ENCODE measurements around the gene B4GALT2. TPM values are rescaled to one million over a fixed set of nuclear protein-coding genes. Genes with fewer than 3 reads are reported as not detected.

B4GALT2 gene
- total RNA-seq, 1 donor from 2014 or later = 61.7 TPM

DNA sequence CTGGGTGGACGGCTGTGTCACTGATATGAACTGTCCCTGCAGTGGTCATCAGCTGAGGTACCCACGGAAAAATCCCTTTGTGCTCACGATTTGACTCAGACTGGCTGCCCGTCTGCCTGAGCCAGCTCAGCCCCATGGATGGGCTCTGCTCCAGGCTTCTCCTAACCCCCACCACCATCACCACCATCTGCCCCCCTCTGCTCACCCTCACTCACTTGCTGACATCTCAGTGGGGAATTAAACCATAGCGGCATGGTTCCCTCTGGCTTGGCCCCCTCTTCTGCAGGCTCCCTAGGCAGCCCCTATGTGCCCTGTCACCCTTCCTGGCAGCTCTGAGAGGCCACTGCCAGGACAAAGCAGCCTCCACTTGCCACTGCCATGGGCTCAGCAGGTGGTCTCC, 34.9 kb downstream of the B4GALT2 start:
- Mint-ChIP-seq H3K4me1 (ENCODE audit: low read depth) (peaks cover 7% of the 10 kb centered on the region), H3K27ac (no peak overlapping the region), H3K36me3 (ENCODE audit: insufficient read depth) (no peaks in the 10 kb centered on the region), H3K9me3 (ENCODE audit: low read depth) (no peaks in the 10 kb centered on the region), H3K27me3 (no peaks in the 10 kb centered on the region), H3K4me3 (ENCODE audit: low read depth) (no peak overlapping the region)
- no peak for TF ChIP-seq CTCF (IDR thresholded peaks at IDR 0.05; ENCODE audit: unreplicated experiment)
- no peak for DNase-seq (ENCODE audit: low spot score, unreplicated experiment)

DNA sequence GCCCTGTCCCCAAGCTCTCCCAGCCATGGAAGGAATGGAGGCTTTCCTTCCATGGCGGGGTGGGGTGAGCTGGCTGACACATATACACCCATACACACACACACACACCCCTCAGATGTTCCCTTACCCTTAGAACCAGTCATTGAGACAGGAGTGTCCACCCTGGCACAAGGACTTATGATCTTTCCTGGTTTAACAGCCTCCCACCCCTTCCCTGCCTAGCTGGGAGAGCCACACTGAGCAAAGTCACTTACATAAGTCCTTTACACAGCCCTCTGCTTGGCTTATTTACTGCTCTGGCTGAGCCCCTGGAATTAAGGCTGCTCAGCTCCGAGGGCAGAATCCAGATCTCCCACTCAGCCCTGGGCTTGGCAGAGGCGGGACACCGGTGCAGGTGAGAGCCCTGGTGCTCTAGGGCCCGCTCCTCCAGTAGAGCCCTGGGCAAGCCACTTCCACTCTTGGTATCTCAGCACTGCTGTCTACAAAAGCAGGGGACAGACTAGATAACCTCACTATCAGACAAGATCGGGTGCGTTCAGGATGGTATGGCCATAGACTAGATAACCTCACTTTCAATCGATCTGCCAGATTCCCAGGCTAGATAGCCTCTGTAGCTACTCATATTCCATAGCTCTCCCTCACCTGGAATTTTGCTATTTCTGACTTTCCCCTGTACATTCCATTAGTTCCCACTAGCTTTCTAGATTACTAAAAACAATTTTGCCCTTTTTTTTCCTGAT, 35.5 kb downstream of the B4GALT2 start:
- no peak for DNase-seq (ENCODE audit: low spot score, unreplicated experiment)
- Mint-ChIP-seq H3K4me3 (ENCODE audit: low read depth) (no peak overlapping the region), H3K4me1 (ENCODE audit: low read depth) (peaks cover 7% of the 10 kb centered on the region), H3K27ac (no peak overlapping the region), H3K9me3 (ENCODE audit: low read depth) (no peaks in the 10 kb centered on the region), H3K36me3 (ENCODE audit: insufficient read depth) (no peaks in the 10 kb centered on the region), H3K27me3 (no peaks in the 10 kb centered on the region)
- TF ChIP-seq CTCF (IDR thresholded peaks at IDR 0.05; ENCODE audit: unreplicated experiment) = no peak

DNA sequence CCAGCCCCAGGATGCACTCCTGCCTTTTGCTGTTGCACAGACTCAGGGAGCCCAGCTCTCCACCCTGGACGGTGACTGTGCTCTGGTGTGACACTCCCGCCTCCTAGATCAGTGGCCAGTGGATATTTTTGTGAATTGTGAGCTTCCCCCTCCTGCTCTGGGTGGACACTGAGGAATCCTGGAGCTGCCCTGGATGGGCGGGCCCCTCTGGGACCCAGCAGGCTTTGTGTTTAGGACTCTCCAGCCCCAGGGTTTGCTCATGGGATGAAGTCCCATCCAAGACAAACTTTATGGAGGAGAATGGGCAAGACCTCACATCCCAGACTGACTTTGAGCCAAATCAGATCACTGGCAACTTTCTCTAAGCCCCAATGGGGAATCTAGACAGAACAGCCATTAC, 36.2 kb downstream of the B4GALT2 start:
- no peaks in the 10 kb centered on the region for H3K36me3 Mint-ChIP-seq (ENCODE audit: insufficient read depth)
- no peak overlapping the region for H3K4me3 Mint-ChIP-seq (ENCODE audit: low read depth)
- H3K27me3 Mint-ChIP-seq = no peaks in the 10 kb centered on the region
- no peak overlapping the region for H3K27ac Mint-ChIP-seq
- H3K9me3 Mint-ChIP-seq (ENCODE audit: low read depth) = no peaks in the 10 kb centered on the region
- no peak for TF ChIP-seq CTCF (IDR thresholded peaks at IDR 0.05; ENCODE audit: unreplicated experiment)
- H3K4me1 Mint-ChIP-seq (ENCODE audit: low read depth) = peaks cover 7% of the 10 kb centered on the region
- DNase-seq (ENCODE audit: low spot score, unreplicated experiment) = no peak

- no peak overlapping the region for H3K4me3 Mint-ChIP-seq (ENCODE audit: low read depth)
- H3K4me1 Mint-ChIP-seq (ENCODE audit: low read depth) = peaks cover 7% of the 10 kb centered on the region
- DNase-seq (ENCODE audit: low spot score, unreplicated experiment) = no peak
- no peak overlapping the region for H3K27ac Mint-ChIP-seq
- no peaks in the 10 kb centered on the region for H3K9me3 Mint-ChIP-seq (ENCODE audit: low read depth)
- H3K27me3 Mint-ChIP-seq = no peaks in the 10 kb centered on the region
- no peaks in the 10 kb centered on the region for H3K36me3 Mint-ChIP-seq (ENCODE audit: insufficient read depth)
- no peak for TF ChIP-seq CTCF (IDR thresholded peaks at IDR 0.05; ENCODE audit: unreplicated experiment)
Observed at GRCh38 chr1:44016041-44016889, 37.3 kb downstream of the B4GALT2 start.

DNA sequence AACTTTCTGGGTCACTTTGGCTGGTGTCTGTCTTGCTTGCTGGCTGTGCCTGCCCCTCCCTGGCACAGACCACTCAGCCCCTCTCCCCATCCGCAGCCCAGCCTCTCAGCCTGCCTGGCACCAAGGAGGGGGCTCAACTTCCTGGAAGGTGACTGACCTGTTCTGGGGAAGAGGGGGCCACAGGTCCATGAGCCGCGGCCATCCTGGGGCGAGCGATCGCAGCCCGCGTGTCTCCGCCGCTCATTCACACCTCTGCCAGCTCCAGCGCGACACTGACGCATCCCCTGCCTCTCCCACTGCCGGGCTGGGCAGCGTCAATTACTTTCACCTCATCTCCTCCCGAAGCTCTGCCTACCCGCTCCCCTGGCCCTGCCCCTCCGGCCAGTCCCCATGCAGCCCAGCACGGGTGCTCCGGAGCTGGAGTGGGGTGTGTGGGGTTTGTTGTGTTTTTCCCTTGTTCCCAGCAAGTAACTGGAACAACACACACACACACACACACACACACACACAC, 37.9 kb downstream of the B4GALT2 start:
- no peak for TF ChIP-seq CTCF (IDR thresholded peaks at IDR 0.05; ENCODE audit: unreplicated experiment)
- Mint-ChIP-seq H3K9me3 (ENCODE audit: low read depth) (no peaks in the 10 kb centered on the region), H3K36me3 (ENCODE audit: insufficient read depth) (no peaks in the 10 kb centered on the region), H3K4me3 (ENCODE audit: low read depth) (no peak overlapping the region), H3K4me1 (ENCODE audit: low read depth) (peaks cover 3% of the 10 kb centered on the region), H3K27me3 (no peaks in the 10 kb centered on the region), H3K27ac (no peak overlapping the region)
- no peak for DNase-seq (ENCODE audit: low spot score, unreplicated experiment)
